HCT116 (cell line): ENCODE measurements around the gene MBTPS1. TPM values are rescaled to one million over a fixed set of nuclear protein-coding genes. Genes with fewer than 3 reads are reported as not detected.

Experiments
- ATAC-seq: fragments of 200-7000 bp; cut with Tn5 transposase; 2 replicates; pipeline ENCODE4 v1.9.1; 2020; ENCODE audit warnings: mild to moderate bottlenecking, moderate library complexity
- BruUV-seq: library from RNA; stranded (reverse); fragments of 400-500 nt; replicated peaks from 2 replicates; lab custom pipeline; 2021; lab: Mats Ljungman, UMichigan
- CTCF ChIA-PET: fragments of 300-600 bp; sonication (Branson Sonifier 250); formaldehyde crosslinking; loops from one replicate; lab custom pipeline; 2021; ENCODE audit warnings: antibody characterized with exemption; lab: Charles Lee
- POLR2A ChIA-PET: fragments of 300-600, 350-600 bp; sonication (Branson Sonifier 250); formaldehyde crosslinking; loops from one replicate; lab custom pipeline; 2021; ENCODE audit warnings: antibody characterized with exemption; lab: Charles Lee
- RAD21 ChIA-PET, 2 experiments: fragments of 300-600 bp; sonication (Branson Sonifier 250); formaldehyde crosslinking; loops; one replicate each; lab custom pipeline; 2023; ENCODE audit warnings: low total read pairs in 2 of 2; ENCODE audit not compliant: uncharacterized antibody in 2 of 2, unreplicated experiment in 2 of 2, low non-redundant PET in 1 of 2; lab: Charles Lee
- DNase-seq: peaks from one replicate; pipeline ENCODE4 v3.0.0-alpha.2; 2010; ENCODE audit warnings: low read depth, low spot score
- H2AFZ ChIP-seq: fragments of 200-600 bp; shearing (Covaris generic), sonication (generic); 2 replicates; pipeline ENCODE4 v1.6.1; 2017; ENCODE audit warnings: low read depth, mixed run types, mixed read lengths, antibody characterized with exemption, low read length; ENCODE audit not compliant: poor library complexity, severe bottlenecking
- H3K27ac ChIP-seq: 2 replicates; pipeline ENCODE4 v1.5.1; 2012; ENCODE audit warnings: low read depth, low read length
- H3K27me3 ChIP-seq: fragments of 200-600 bp; sonication (generic); 2 replicates; pipeline ENCODE4 v1.6.1; 2016; ENCODE audit warnings: mixed run types, low read length, mixed read lengths; ENCODE audit not compliant: insufficient read depth
- H3K36me3 ChIP-seq, 2 experiments: fragments of 200-500 bp in 1 of 2; fragments of 200-600 bp in 1 of 2; sonication (Bioruptor generic) in 1 of 2; sonication (generic) in 1 of 2; 2 replicates each; pipeline versions ENCODE4 v1.5.1 to v1.6.1; 2014 to 2016; ENCODE audit warnings: low read length in 2 of 2, inconsistent platforms in 1 of 2, mixed read lengths in 1 of 2, mixed run types in 1 of 2; ENCODE audit not compliant: insufficient read depth in 2 of 2, control insufficient read depth in 1 of 2
- H3K4me1 ChIP-seq, 2 experiments: fragments of 200-600 bp in 1 of 2; sonication (generic) in 1 of 2; 2 replicates each; pipeline versions ENCODE4 v1.5.1 to v1.6.1; 2012 to 2017; ENCODE audit warnings: low read length in 2 of 2, inconsistent platforms in 1 of 2, mild to moderate bottlenecking in 1 of 2, mixed read lengths in 1 of 2, mixed run types in 1 of 2, moderate library complexity in 1 of 2; ENCODE audit not compliant: insufficient read depth in 2 of 2, control insufficient read depth in 1 of 2
- H3K4me2 ChIP-seq: fragments of 200-600 bp; sonication (generic); 2 replicates; pipeline ENCODE4 v1.6.1; 2017; ENCODE audit warnings: mixed run types, low read length, mixed read lengths
- H3K4me3 ChIP-seq, 2 experiments: fragments of 200-600 bp in 1 of 2; sonication (generic) in 1 of 2; replicated peaks in 1 of 2; 2 replicates each; pipeline ENCODE4 v1.5.1; 2011 to 2016; ENCODE audit warnings: low read length in 2 of 2, control low read depth in 1 of 2, low read depth in 1 of 2, mild to moderate bottlenecking in 1 of 2, mixed read lengths in 1 of 2, mixed run types in 1 of 2
- H3K79me2 ChIP-seq: fragments of 200-600 bp; sonication (generic); 2 replicates; pipeline ENCODE4 v1.6.1; 2017; ENCODE audit warnings: mild to moderate bottlenecking, mixed run types, low read length, moderate library complexity, mixed read lengths; ENCODE audit not compliant: insufficient read depth
- H3K9ac ChIP-seq: fragments of 200-600 bp; sonication (generic); 2 replicates; pipeline ENCODE4 v1.6.1; 2016; ENCODE audit warnings: low read length, mixed read lengths
- H3K9me2 ChIP-seq: fragments of 200-600 bp; sonication (generic), shearing (Covaris generic); 2 replicates; pipeline ENCODE4 v1.6.1; 2017; ENCODE audit warnings: mixed run types, mild to moderate bottlenecking, moderate library complexity; ENCODE audit not compliant: insufficient read depth
- H3K9me3 ChIP-seq, 2 experiments: fragments of 200-500 bp in 1 of 2; fragments of 200-600 bp in 1 of 2; sonication (Bioruptor generic) in 1 of 2; sonication (generic) in 1 of 2; 2 replicates each; pipeline ENCODE4 v1.6.1; 2014 to 2017; ENCODE audit warnings: low read length in 2 of 2, mixed read lengths in 2 of 2, inconsistent platforms in 1 of 2, low read depth in 1 of 2, mild to moderate bottlenecking in 1 of 2, mixed run types in 1 of 2, moderate library complexity in 1 of 2; ENCODE audit not compliant: control insufficient read depth in 1 of 2, insufficient read depth in 1 of 2
- H4K20me1 ChIP-seq: fragments of 200-600 bp; sonication (generic), shearing (Covaris generic); 2 replicates; pipeline ENCODE4 v1.6.1; 2017; ENCODE audit warnings: mixed run types, mild to moderate bottlenecking, moderate library complexity; ENCODE audit not compliant: insufficient read depth
- CBX3 ChIP-seq: IDR thresholded peaks from 2 replicates; pipeline ENCODE4 v1.6.1; 2012; ENCODE audit warnings: low read depth
- CEBPB ChIP-seq: IDR thresholded peaks from 2 replicates; pipeline ENCODE4 v1.6.1; 2012; ENCODE audit warnings: low read depth
- EGR1 ChIP-seq: IDR thresholded peaks from 2 replicates; pipeline ENCODE4 v1.6.1; 2012; ENCODE audit warnings: low read depth
- EZH2 ChIP-seq: fragments of 200-600 bp; sonication (generic); IDR thresholded peaks from 2 replicates; pipeline ENCODE4 v1.6.1; 2017; ENCODE audit warnings: antibody characterized with exemption, mixed run types
- FOSL1 ChIP-seq: IDR thresholded peaks from 2 replicates; pipeline ENCODE4 v1.6.1; 2012; ENCODE audit warnings: low read depth
- JUND ChIP-seq: IDR thresholded peaks from 2 replicates; pipeline ENCODE4 v1.6.1; 2012
- POLR2AphosphoS5 ChIP-seq: IDR thresholded peaks from 2 replicates; pipeline ENCODE4 v1.6.1; 2011; ENCODE audit warnings: mild to moderate bottlenecking, low read depth, low read length, moderate library complexity
- RAD21 ChIP-seq: IDR thresholded peaks from 2 replicates; pipeline ENCODE4 v1.6.1; 2012; ENCODE audit warnings: low read depth, mild to moderate bottlenecking
- REST ChIP-seq: IDR thresholded peaks from 2 replicates; pipeline ENCODE4 v1.6.1; 2012; ENCODE audit warnings: low read depth
- SIN3A ChIP-seq: IDR thresholded peaks from 2 replicates; pipeline ENCODE4 v1.6.1; 2012; ENCODE audit warnings: low read depth
- TCF7L2 ChIP-seq: IDR thresholded peaks from 2 replicates; pipeline ENCODE4 v1.7.0; 2011; ENCODE audit warnings: borderline replicate concordance, inconsistent platforms; ENCODE audit not compliant: insufficient read depth, insufficient read length; ENCODE audit errors: extremely low read depth
- YY1 ChIP-seq: IDR thresholded peaks from 2 replicates; pipeline ENCODE4 v1.6.1; 2011; ENCODE audit warnings: low read length, low read depth, moderate library complexity, mild to moderate bottlenecking; ENCODE audit not compliant: insufficient replicate concordance; ENCODE audit errors: extremely low read depth
- ZNF274 ChIP-seq: fragments of 200-500 bp; sonication (Bioruptor generic); IDR thresholded peaks from 2 replicates; pipeline ENCODE4 v1.6.1; 2014; ENCODE audit warnings: mild to moderate bottlenecking, low read depth, low read length, inconsistent platforms
- intact Hi-C: fragments of 100-400 bp; cut with micrococcal nuclease; formaldehyde crosslinking; loops from 2 replicates; pipeline ENCODE4 v1.10.0; 2022
- total RNA-seq: library from RNA; stranded (reverse); gene quantifications from one replicate; pipeline ENCODE4 v1.2.1, GENCODE V29; 2021; ENCODE audit not compliant: unreplicated experiment
- TF ChIP-seq, protein P1 (sequence below): IDR thresholded peaks from 2 replicates; pipeline ENCODE4 v1.6.1; 2012

Gene MBTPS1
- total RNA-seq, 1 experiment from 2014 or later: 111 TPM

GRCh38 chr16:84059946-84060901, 56.5 kb downstream of the MBTPS1 start:
- H3K4me2 ChIP-seq: no peak overlapping the region
- H3K4me3 ChIP-seq: no peak overlapping the region
- ATAC-seq (no peak), DNase-seq (no peak)
- H3K27me3 ChIP-seq: no peaks in the 10 kb centered on the region
- H3K9ac ChIP-seq: no peak overlapping the region
- intact Hi-C loops: no loop called here
- ChIA-PET RAD21 (no interaction called here), CTCF (interaction anchor here (1.0 to 1.7 kb wide), 3 partner anchors 10 to 103 kb away, joined by 3 to 7 read pairs (median 3); no protein-coding TSS in a partner anchor), POLR2A (no interaction called here)
- BruUV-seq: no TSS peak
- no peaks in the 10 kb centered on the region for H3K9me2 ChIP-seq
- TF ChIP-seq ZNF274: no peak
- no peak for TF ChIP-seq CEBPB
- no peak for TF ChIP-seq EGR1
- TF ChIP-seq JUND: no peak
- TF ChIP-seq, protein P1, sequence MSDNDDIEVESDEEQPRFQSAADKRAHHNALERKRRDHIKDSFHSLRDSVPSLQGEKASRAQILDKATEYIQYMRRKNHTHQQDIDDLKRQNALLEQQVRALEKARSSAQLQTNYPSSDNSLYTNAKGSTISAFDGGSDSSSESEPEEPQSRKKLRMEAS: no peak
- no peak for TF ChIP-seq FOSL1
- TF ChIP-seq EZH2: no peak
- TF ChIP-seq SIN3A: no peak
- no peak for TF ChIP-seq CBX3
- TF ChIP-seq REST: no peak
- TF ChIP-seq YY1: no peak
- TF ChIP-seq POLR2AphosphoS5: no peak
- no peak for TF ChIP-seq TCF7L2
- no peak for TF ChIP-seq RAD21
- no peaks in the 10 kb centered on the region for H4K20me1 ChIP-seq
- H3K36me3 ChIP-seq: peaks cover 31 to 55% of the 10 kb centered on the region in 2 experiments
- no peak overlapping the region for H2AFZ ChIP-seq
- H3K27ac ChIP-seq: no peak overlapping the region
- no peaks in the 10 kb centered on the region for H3K9me3 ChIP-seq
- no peaks in the 10 kb centered on the region for H3K79me2 ChIP-seq
- peaks cover 0 to 3% of the 10 kb centered on the region in 2 experiments; a peak in 1 of 4 replicates for H3K4me1 ChIP-seq
